ENCODE measurements around the gene ITGA4. TPM values are rescaled to one million over a fixed set of nuclear protein-coding genes. Genes with fewer than 3 reads are reported as not detected.

The ITGA4 gene
- total RNA-seq, 1 experiment from 2014 or later, result 2.7 TPM

GRCh38 chr2:181467966-181468707, 11.0 kb downstream of the ITGA4 start (continued):
- TF ChIP-seq ZNF263 (CRISPR knock-in tag; IDR thresholded peaks at IDR 0.05; ENCODE audit: low read depth) (no peak), FOXK1 (CRISPR knock-in tag; IDR thresholded peaks at IDR 0.05) (no peak), GTF2I (CRISPR knock-in tag; conservative IDR thresholded peaks at IDR 0.05) (no peak), NFATC4 (CRISPR knock-in tag; IDR thresholded peaks at IDR 0.05) (no peak), NFE2L1 (CRISPR knock-in tag; IDR thresholded peaks at IDR 0.05) (no peak), JUN (CRISPR knock-in tag; IDR thresholded peaks at IDR 0.05) (no peak), RELA (CRISPR knock-in tag; IDR thresholded peaks at IDR 0.05; ENCODE audit: borderline replicate concordance) (no peak)

GRCh38 chr2:181468811-181469210, 11.6 kb downstream of the ITGA4 start:
- Mint-ChIP-seq H3K27ac (no peak overlapping the region), H3K36me3 (no peaks in the 10 kb centered on the region), H3K4me1 (peaks cover 19% of the 10 kb centered on the region), H3K9me3 (peaks cover 9% of the 10 kb centered on the region; the same call in 1 of the 2 replicates), H3K27me3 (ENCODE audit: low read depth) (peaks cover 2% of the 10 kb centered on the region; the same call in 1 of the 2 replicates), H3K4me3 (no peak overlapping the region)
- ATAC-seq (no peak), DNase-seq (ENCODE audit: low spot score) (no peak)
- TF ChIP-seq GRHL2 (CRISPR knock-in tag; IDR thresholded peaks at IDR 0.05; ENCODE audit: insufficient replicate concordance, severe bottlenecking), result no peak
- TF ChIP-seq ZNF232 (CRISPR knock-in tag; IDR thresholded peaks at IDR 0.05), result no peak
- TF ChIP-seq SP1 (CRISPR knock-in tag; conservative IDR thresholded peaks at IDR 0.05), result no peak
- TF ChIP-seq CTCF (IDR thresholded peaks at IDR 0.05), result no peak
- no peak for TF ChIP-seq HMGA2 (CRISPR knock-in tag; IDR thresholded peaks at IDR 0.05)
- no peak for TF ChIP-seq PRRX2 (CRISPR knock-in tag; IDR thresholded peaks at IDR 0.05)
- TF ChIP-seq ZSCAN18 (CRISPR knock-in tag; IDR thresholded peaks at IDR 0.05), result no peak
- no peak for TF ChIP-seq NR3C1 (CRISPR knock-in tag; conservative IDR thresholded peaks at IDR 0.05; ENCODE audit: low read depth)
- TF ChIP-seq ZNF121 (CRISPR knock-in tag; IDR thresholded peaks at IDR 0.05), result no peak
- no peak for TF ChIP-seq STAT6 (CRISPR knock-in tag; conservative IDR thresholded peaks at IDR 0.05; ENCODE audit: low read depth)
- no peak for TF ChIP-seq NFATC4 (CRISPR knock-in tag; IDR thresholded peaks at IDR 0.05)
- TF ChIP-seq ZBTB43 (CRISPR knock-in tag; IDR thresholded peaks at IDR 0.05), result no peak
- ChIA-PET POLR2A (no interaction called here), CTCF (interaction anchor here (3.1 to 3.4 kb wide), 2 partner anchors 11 to 247 kb away, joined by 20 to 29 read pairs; partner anchors contain the start of gene ITGA4)
